OCI-LY3 (cell line): ENCODE data around the gene MFSD6.

Experiments used
- CTCF ChIP-seq: fragments of 200-600, 300-600 bp; sonication (generic); IDR thresholded peaks from 2 replicates; pipeline ENCODE4 v1.5.1; 2014; ENCODE audit warnings: antibody characterized with exemption, low read length, low read depth
- EZH2phosphoT487 ChIP-seq: fragments of 200-600 bp; shearing (Covaris generic); IDR thresholded peaks from 2 replicates; pipeline ENCODE4 v1.6.1; 2018; ENCODE audit warnings: antibody characterized with exemption, mixed run types, low read depth

- TF ChIP-seq CTCF (no peak), EZH2phosphoT487 (no peak)
These were observed 73.2 kb downstream of the MFSD6 start for GRCh38 chr2:190481339-190481738.
